Measurements from ENCODE around the gene GSG1L. TPM values are rescaled to one million over a fixed set of nuclear protein-coding genes. Genes with fewer than 3 reads are reported as not detected.

The GSG1L gene
- polyA plus RNA-seq, 3 donors: not detected

GRCh38 chr16:27820646-27821345 lies 242.7 kb downstream of the GSG1L start:
- H3K79me2 ChIP-seq (ENCODE audit: insufficient read depth, low read length): no peaks in the 10 kb centered on the region
- Mint-ChIP-seq H3K9me3 (no peaks in the 10 kb centered on the region), H3K36me3 (no peaks in the 10 kb centered on the region), H3K4me3 (no peak overlapping the region), H3K27ac (no peak overlapping the region), H3K4me1 (no peaks in the 10 kb centered on the region), H3K27me3 (ENCODE audit: low read depth in 3 of 3) (peaks cover 0 to 20% (median 0%) of the 10 kb centered on the region in 3 donors)
- no peak for TF ChIP-seq CTCF (IDR thresholded peaks at IDR 0.05)
- intact Hi-C loops (cut with micrococcal nuclease): no loop called here
- no peak overlapping the region for H3K4me2 ChIP-seq (replicated peaks; ENCODE audit: extremely low read depth, low read length, poor library complexity, severe bottlenecking)
- H3K27ac ChIP-seq (ENCODE audit: low read depth in 1 of 2, low read length in 2 of 2): no peak overlapping the region
- 100% methylated on average over 3 of the region's 10 CpGs for WGBS (ENCODE audit: insufficient coverage)
- no peak overlapping the region for H3K4me3 ChIP-seq (replicated peaks in 1 of 3; ENCODE audit: low read depth in 2 of 3, low read length in 3 of 3)
- H3K36me3 ChIP-seq (replicated peaks in 1 of 2; ENCODE audit: control insufficient read depth in 1 of 2, insufficient read depth in 2 of 2, low read length in 2 of 2): no peaks in the 10 kb centered on the region
- no peak overlapping the region for H3K9ac ChIP-seq (ENCODE audit: insufficient read depth, low read length, poor library complexity, severe bottlenecking)
- H2AFZ ChIP-seq (ENCODE audit: insufficient read depth, low read depth, low read length, poor library complexity, severe bottlenecking): no peak overlapping the region
- no peaks in the 10 kb centered on the region for H3K27me3 ChIP-seq (ENCODE audit: control insufficient read depth in 2 of 2, insufficient read depth in 2 of 2, low read length in 2 of 2)
- no peak for DNase-seq
- H3K9me3 ChIP-seq (replicated peaks in 1 of 2; ENCODE audit: control insufficient read depth in 1 of 2, insufficient read depth in 1 of 2, low read length in 2 of 2): no peaks in the 10 kb centered on the region
- H3K4me1 ChIP-seq (ENCODE audit: control insufficient read depth in 1 of 2, insufficient read depth in 2 of 2, low read length in 2 of 2): no peaks in the 10 kb centered on the region
- H4K20me1 ChIP-seq (ENCODE audit: insufficient read depth, low read length): no peaks in the 10 kb centered on the region

- no peak for DNase-seq
- no peak overlapping the region for H3K9ac ChIP-seq (ENCODE audit: insufficient read depth, low read length, poor library complexity, severe bottlenecking)
- H3K79me2 ChIP-seq (ENCODE audit: insufficient read depth, low read length): no peaks in the 10 kb centered on the region
- Mint-ChIP-seq H3K9me3 (no peaks in the 10 kb centered on the region), H3K36me3 (no peaks in the 10 kb centered on the region), H3K4me3 (no peak overlapping the region), H3K27me3 (ENCODE audit: low read depth in 3 of 3) (peaks cover 0 to 22% (median 0%) of the 10 kb centered on the region in 3 donors), H3K27ac (no peak overlapping the region), H3K4me1 (no peaks in the 10 kb centered on the region)
- no peaks in the 10 kb centered on the region for H3K4me1 ChIP-seq (ENCODE audit: control insufficient read depth in 1 of 2, insufficient read depth in 2 of 2, low read length in 2 of 2)
- 90% methylated on average over 12 of the region's 20 CpGs for WGBS (ENCODE audit: insufficient coverage)
- H3K27me3 ChIP-seq (ENCODE audit: control insufficient read depth in 2 of 2, insufficient read depth in 2 of 2, low read length in 2 of 2): no peaks in the 10 kb centered on the region
- no peak overlapping the region for H3K4me2 ChIP-seq (replicated peaks; ENCODE audit: extremely low read depth, low read length, poor library complexity, severe bottlenecking)
- no peaks in the 10 kb centered on the region for H3K36me3 ChIP-seq (replicated peaks in 1 of 2; ENCODE audit: control insufficient read depth in 1 of 2, insufficient read depth in 2 of 2, low read length in 2 of 2)
- H3K27ac ChIP-seq (ENCODE audit: low read depth in 1 of 2, low read length in 2 of 2): no peak overlapping the region
- no peak overlapping the region for H2AFZ ChIP-seq (ENCODE audit: insufficient read depth, low read depth, low read length, poor library complexity, severe bottlenecking)
- TF ChIP-seq CTCF (IDR thresholded peaks at IDR 0.05): no peak
- H3K4me3 ChIP-seq (replicated peaks in 1 of 3; ENCODE audit: low read depth in 2 of 3, low read length in 3 of 3): no peak overlapping the region
- H4K20me1 ChIP-seq (ENCODE audit: insufficient read depth, low read length): no peaks in the 10 kb centered on the region
- no peaks in the 10 kb centered on the region for H3K9me3 ChIP-seq (replicated peaks in 1 of 2; ENCODE audit: control insufficient read depth in 1 of 2, insufficient read depth in 1 of 2, low read length in 2 of 2)
- intact Hi-C loops (cut with micrococcal nuclease): no loop called here
These were observed 243.5 kb downstream of the GSG1L start for GRCh38 chr16:27819881-27820610.

Measured in CD14-positive monocyte (primary cell).